ENCODE data around the gene CDH24.

GRCh38 chr14:23033801-23034497 is 23.4 kb downstream of the CDH24 start:
- TF ChIP-seq, protein P1, sequence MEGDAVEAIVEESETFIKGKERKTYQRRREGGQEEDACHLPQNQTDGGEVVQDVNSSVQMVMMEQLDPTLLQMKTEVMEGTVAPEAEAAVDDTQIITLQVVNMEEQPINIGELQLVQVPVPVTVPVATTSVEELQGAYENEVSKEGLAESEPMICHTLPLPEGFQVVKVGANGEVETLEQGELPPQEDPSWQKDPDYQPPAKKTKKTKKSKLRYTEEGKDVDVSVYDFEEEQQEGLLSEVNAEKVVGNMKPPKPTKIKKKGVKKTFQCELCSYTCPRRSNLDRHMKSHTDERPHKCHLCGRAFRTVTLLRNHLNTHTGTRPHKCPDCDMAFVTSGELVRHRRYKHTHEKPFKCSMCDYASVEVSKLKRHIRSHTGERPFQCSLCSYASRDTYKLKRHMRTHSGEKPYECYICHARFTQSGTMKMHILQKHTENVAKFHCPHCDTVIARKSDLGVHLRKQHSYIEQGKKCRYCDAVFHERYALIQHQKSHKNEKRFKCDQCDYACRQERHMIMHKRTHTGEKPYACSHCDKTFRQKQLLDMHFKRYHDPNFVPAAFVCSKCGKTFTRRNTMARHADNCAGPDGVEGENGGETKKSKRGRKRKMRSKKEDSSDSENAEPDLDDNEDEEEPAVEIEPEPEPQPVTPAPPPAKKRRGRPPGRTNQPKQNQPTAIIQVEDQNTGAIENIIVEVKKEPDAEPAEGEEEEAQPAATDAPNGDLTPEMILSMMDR (IDR thresholded peaks at IDR 0.05) = no peak
- no peak for TF ChIP-seq ZNF512 (CRISPR knock-in tag; IDR thresholded peaks at IDR 0.05; ENCODE audit: borderline replicate concordance)
- no peak for TF ChIP-seq SP1 (CRISPR knock-in tag; conservative IDR thresholded peaks at IDR 0.05)
- TF ChIP-seq NR2C2 (CRISPR knock-in tag; IDR thresholded peaks at IDR 0.05) = no peak

Data from WTC11 (cell line).